WERI-Rb-1 (cell line): ENCODE measurements around the gene ZCCHC18.
A peak's percentile ranks its signal among the peaks of the same experiment; 100 is the strongest.
"Not testable (repeated sequence)": the region's sequence is repeated elsewhere in the genome, so short reads cannot be mapped to it uniquely, and the experiment has no call there.

Source experiments
- DNase-seq: peaks from one replicate; pipeline ENCODE4 v3.0.0-alpha.2; 2020
- H3K27ac ChIP-seq: fragments of 250-450 bp; sonication (Bioruptor Pico); 2 replicates; pipeline ENCODE4 v1.5.1; 2020; ENCODE audit warnings: mild to moderate bottlenecking, moderate library complexity
- H3K27me3 ChIP-seq: fragments of 250-450 bp; sonication (Bioruptor Pico); 2 replicates; pipeline ENCODE4 v1.5.1; 2021; ENCODE audit warnings: mild to moderate bottlenecking, low read depth, moderate library complexity; ENCODE audit not compliant: insufficient read depth, severe bottlenecking
- H3K36me3 ChIP-seq: fragments of 250-450 bp; sonication (Bioruptor Pico); 2 replicates; pipeline ENCODE4 v1.5.1; 2020; ENCODE audit warnings: mild to moderate bottlenecking, moderate library complexity
- H3K4me3 ChIP-seq: 2 replicates; pipeline ENCODE4 v1.5.1; 2011; ENCODE audit warnings: low read depth, mild to moderate bottlenecking, control low read depth, low read length
- H3K9me3 ChIP-seq: fragments of 250-450 bp; sonication (Bioruptor Pico); 2 replicates; pipeline ENCODE4 v1.5.1; 2021; ENCODE audit warnings: mild to moderate bottlenecking, moderate library complexity; ENCODE audit not compliant: severe bottlenecking
- TF ChIP-seq, protein P1 (sequence below): IDR thresholded peaks from 2 replicates; pipeline ENCODE4 v1.5.1; 2011; ENCODE audit warnings: low read depth, mild to moderate bottlenecking, control low read depth, inconsistent platforms, low read length

ZCCHC18 gene

DNA sequence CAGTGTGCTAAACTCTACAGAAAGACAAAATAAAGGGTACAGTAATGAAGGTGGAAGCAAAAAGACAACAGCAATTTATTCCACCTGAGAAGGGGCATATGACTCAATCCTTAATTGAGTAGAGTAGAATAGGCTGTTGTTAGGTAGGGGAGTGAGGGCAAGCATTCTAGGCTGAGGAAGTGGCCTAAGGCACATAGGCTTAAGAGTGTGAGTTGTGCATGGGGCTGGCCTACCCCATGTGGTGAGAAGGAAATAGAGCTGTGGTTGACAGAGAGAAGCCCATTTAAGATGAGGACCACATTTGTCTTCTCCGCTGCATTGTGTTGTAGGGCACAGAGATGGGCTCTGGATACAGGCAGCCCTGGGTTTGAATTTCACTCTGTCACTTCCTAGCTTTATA, 3.4 kb upstream of the ZCCHC18 start:
- no peaks in the 10 kb centered on the region for H3K36me3 ChIP-seq
- no peaks in the 10 kb centered on the region for H3K9me3 ChIP-seq
- TF ChIP-seq, protein P1, sequence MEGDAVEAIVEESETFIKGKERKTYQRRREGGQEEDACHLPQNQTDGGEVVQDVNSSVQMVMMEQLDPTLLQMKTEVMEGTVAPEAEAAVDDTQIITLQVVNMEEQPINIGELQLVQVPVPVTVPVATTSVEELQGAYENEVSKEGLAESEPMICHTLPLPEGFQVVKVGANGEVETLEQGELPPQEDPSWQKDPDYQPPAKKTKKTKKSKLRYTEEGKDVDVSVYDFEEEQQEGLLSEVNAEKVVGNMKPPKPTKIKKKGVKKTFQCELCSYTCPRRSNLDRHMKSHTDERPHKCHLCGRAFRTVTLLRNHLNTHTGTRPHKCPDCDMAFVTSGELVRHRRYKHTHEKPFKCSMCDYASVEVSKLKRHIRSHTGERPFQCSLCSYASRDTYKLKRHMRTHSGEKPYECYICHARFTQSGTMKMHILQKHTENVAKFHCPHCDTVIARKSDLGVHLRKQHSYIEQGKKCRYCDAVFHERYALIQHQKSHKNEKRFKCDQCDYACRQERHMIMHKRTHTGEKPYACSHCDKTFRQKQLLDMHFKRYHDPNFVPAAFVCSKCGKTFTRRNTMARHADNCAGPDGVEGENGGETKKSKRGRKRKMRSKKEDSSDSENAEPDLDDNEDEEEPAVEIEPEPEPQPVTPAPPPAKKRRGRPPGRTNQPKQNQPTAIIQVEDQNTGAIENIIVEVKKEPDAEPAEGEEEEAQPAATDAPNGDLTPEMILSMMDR: no peak
- H3K27ac ChIP-seq: no peak overlapping the region
- H3K4me3 ChIP-seq: no peak overlapping the region
- peaks cover 6% of the 10 kb centered on the region for H3K27me3 ChIP-seq
- DNase-seq: no peak

DNA sequence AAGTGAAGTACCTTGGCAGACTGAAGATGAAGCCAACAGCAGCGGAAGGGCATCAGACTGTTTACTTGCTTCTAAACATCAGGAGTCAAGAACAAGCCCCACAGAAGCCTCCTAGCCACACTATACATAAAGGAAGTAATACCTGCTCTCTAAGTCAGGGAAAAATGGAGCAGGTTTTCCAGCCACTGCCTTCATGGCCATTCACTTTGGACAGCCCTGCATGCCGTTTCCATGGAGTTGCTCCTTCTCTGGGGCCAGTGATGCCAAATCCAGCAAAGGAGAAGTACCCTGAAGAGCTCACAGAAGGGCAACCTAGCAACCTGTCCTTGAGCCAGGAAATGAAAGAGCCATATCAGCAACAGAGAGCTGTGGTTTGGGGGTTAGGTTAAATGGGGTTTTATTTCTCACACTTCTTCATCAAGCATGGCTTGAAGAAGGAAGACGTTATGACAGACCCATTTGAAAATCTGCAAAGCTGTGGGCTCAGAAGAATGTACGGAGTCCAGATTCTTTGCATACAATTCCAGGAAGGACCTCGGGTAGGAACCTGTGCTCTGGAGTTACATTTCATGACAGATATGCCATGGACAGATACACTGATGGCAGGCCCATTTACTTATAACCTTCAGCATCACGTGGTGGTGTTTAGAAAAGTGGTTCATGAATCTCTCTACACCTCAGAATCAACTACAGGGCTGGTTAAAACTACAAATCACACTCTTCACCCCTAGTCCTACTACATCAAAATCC, 1.7 kb upstream of the ZCCHC18 start:
- not testable (repeated sequence) for H3K36me3 ChIP-seq, H3K27me3 ChIP-seq, H3K27ac ChIP-seq, H3K4me3 ChIP-seq, DNase-seq, H3K9me3 ChIP-seq

DNA sequence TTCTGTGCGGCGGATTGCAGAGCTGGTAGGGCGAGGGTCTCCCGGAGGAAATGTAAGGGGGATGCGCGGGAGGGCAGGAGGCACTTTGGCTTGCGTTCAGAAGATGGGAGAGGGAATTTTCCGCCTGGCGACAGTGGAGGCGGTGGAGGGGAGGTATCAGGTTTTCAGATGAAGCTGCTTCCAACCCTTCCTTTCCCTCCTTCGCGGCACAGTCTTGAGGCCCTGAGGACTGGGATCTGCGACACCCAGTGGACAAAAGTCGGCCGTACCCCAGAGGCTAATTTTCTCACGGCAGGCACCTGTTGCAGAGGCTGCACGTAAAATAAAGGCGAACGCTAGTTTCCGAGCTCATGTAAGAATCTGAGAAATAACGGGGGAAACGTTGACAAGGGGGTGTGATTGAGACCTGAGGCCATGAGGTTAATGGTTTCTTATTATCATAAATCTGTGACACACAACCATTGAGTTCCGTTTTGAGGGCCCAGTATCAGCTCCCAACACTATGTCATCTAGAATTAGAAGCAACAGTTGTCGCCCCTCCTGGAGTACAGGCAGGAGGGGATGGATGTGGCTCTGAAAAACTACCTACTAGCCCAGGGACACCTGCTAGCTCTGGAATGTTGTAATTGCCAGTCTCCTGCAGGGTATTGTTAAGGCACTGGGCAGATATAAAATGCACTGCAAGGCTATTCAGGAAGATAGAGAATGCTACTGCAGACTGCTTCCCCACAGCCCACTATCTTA, 1.1 kb downstream of the ZCCHC18 start:
- TF ChIP-seq, protein P1: peak; percentile 66
- Histone ChIP-seq H3K4me3 (peak overlapping the region; percentile 49), H3K27me3 (peaks cover 6% of the 10 kb centered on the region), H3K27ac (no peak overlapping the region), H3K36me3 (no peaks in the 10 kb centered on the region), H3K9me3 (no peaks in the 10 kb centered on the region)
- peak; percentile 69 for DNase-seq

DNA sequence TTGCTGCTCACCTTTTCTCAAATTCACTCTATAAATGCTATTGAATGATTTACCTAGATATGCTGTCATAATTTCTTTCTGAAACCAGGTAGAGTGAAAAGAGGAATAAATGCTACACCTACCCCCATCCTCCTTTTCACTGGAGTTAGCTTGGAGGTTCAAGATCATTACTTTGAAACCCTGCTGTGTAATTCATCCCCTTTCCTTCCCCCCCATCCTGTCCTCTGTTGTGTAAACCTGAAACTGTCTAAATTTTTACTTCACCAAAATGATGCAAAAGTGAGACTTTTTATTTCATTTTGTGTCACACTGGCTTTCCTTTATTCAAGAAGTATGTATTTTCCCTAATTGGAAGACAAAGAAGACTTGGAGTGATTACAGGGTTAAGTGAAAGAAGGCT, 5.4 kb downstream of the ZCCHC18 start:
- no peak overlapping the region for H3K4me3 ChIP-seq
- TF ChIP-seq, protein P1: no peak
- H3K9me3 ChIP-seq: no peaks in the 10 kb centered on the region
- H3K36me3 ChIP-seq: no peaks in the 10 kb centered on the region
- DNase-seq: no peak
- H3K27me3 ChIP-seq: peaks cover 6% of the 10 kb centered on the region
- H3K27ac ChIP-seq: no peak overlapping the region

DNA sequence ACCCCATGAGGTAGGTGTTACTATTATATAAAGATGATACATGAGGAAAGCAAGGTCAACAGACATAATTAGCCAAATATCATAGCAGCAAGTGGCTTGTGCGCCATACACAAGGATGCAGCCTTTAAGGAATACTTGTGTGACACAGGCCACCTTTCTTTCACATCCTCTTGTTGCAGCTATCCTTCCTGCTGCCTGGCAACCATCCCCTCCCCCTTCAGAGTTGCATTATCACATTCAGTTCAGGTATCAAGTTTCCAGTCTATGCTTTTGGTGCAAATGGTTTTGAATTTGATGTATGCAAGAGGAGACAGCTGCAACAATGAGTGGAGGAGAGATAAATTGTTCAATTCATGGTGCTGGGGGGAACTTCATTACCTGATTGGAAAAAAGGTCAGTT, 6.4 kb downstream of the ZCCHC18 start:
- H3K36me3 ChIP-seq: no peaks in the 10 kb centered on the region
- TF ChIP-seq, protein P1: no peak
- H3K4me3 ChIP-seq: no peak overlapping the region
- H3K9me3 ChIP-seq: no peaks in the 10 kb centered on the region
- no peak overlapping the region for H3K27ac ChIP-seq
- peaks cover 2% of the 10 kb centered on the region for H3K27me3 ChIP-seq
- no peak for DNase-seq

DNA sequence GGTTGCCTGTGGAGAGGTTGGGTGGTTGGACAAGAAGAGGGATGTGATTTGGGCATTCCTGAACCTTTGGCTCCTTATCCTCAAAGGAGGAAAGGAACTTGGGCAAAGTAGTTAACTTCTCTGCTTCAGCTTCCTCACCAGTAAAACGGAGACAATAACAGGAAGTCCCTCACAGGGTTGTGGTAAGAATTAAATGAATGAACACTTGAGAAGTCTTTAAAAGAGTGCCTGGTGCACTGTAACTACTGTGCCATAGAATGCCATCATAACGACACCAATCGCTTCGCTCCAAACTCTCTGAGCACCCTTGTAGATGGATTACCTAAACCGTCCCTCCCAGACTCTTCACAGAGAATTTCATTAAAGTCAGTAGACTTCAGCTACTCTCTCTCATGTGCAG, 10.5 kb downstream of the ZCCHC18 start:
- no peaks in the 10 kb centered on the region for H3K27me3 ChIP-seq
- no peak overlapping the region for H3K27ac ChIP-seq
- H3K36me3 ChIP-seq: no peaks in the 10 kb centered on the region
- no peaks in the 10 kb centered on the region for H3K9me3 ChIP-seq
- TF ChIP-seq, protein P1: no peak
- DNase-seq: no peak
- no peak overlapping the region for H3K4me3 ChIP-seq
